HL-60/S4 treated with phorbol 12-myristate 13-acetate at 8.2 ng/mL for 4 days and 3 days (cell line): Measurements from ENCODE around the gene PLXDC2.

ENCODE experiments used
- in situ Hi-C: fragments of 300-500 bp; cut with MboI; formaldehyde crosslinking; loops from 2 replicates; pipeline ENCODE4 v1.15.0; 2022; ENCODE audit warnings: low sequenced_read_pairs

The PLXDC2 gene

DNA sequence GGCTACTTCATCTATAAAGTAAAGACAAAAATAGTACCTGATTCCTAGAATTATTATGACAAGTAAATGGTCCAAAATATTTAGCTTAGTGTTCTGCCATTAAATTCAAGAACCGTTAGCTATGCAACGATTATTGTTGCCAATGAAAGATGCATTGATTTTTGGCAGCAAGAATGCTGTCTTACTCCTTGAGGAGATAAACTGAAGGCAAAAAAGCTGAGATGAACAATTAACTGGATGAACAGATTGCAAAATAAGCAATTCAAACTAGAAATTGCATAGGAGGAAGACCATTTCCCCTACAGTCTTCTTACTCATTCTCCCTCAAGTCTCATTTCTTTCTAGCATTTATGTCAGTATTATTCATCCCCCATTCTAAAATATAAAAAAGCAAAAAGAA is 484.5 kb downstream of the PLXDC2 start:
- in situ Hi-C loops: no loop called here

DNA sequence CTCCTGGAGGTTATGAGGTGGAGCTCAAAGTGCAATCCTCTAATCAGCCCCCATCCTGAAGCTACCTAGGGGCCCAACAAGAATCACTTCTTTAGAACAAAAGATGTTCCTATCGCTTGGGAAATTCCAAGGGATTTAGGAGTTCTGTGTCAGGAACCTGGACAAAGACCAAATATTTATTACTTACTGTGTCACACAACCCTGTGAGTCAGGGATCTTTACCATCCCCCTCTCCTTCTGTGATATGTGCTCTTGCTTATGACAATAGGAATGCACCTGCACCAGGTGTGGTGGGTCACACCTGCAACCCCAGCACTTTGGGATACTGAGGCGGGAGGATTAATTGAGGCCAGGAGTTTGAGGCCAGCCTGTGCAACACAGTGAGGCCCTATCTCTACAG is 485.8 kb downstream of the PLXDC2 start:
- in situ Hi-C loops: no loop called here

DNA sequence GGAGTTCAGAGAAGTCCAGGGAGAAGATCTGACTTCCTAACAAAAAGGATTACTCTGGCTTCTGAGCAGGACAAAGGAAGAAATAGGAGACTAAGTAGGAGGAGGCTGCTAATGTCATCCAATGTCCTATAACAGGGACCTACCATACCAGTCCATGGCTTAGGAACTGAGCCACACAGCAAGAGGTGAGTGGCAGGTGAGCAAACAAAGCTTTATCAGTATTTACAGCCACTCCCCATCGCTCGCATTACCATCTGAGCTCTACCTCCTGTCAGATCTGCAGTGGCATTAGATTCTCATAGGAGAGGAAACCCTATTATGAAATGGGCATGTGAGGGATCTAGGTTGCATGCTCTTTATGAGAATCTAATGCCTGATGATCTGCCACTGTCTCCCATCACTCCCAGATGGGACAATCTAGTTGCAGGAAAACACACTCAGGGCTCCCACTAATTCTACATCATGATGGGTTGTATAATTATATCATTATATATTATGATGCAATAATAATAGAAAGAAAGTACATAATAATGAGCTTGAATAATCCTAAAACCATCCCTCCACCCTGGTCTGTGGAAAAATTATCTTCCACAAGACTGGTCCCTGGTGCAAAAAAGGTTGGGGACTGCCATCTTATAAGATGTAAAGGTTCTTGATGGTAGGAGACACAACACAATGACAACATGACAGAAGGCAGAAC is 487.4 kb downstream of the PLXDC2 start:
- in situ Hi-C loops: no loop called here

DNA sequence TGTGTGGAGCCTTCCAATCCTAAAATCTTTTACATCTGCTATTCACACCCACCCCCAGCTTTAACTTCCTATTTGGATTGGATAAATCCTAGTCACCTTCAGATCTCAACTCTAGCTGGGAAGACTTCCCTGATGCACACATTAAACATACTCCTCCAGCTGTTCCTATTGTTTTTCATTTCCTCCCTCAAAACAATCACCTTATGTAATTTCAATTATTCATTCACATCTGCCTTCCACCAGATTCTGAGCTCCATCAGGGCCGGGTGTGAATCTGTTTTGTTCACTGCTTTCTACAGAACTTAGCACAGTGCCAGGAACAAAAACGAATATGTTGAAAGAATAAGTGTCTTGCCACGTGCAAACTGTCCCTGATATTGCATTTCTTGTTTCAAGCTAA is 497.4 kb downstream of the PLXDC2 start:
- in situ Hi-C loops: no loop called here

DNA sequence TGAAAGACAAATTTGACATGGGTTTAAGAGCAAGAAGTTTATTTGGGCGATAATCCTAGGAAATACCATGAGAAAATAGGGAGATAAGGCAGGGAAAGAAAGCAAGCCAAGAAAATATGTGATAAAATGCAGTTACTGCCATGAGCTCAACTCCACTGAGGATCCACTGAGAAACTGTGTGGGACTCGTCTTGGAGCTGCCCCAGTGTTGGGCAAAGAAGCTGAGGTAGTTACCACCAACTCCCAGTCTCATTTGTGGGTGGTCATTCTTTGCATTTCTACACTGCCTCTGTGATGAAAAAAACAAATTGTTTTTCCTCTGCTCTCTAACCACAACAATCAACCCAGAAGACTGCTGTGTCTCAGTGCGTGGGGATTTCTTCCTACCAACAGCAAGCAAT is 498.2 kb downstream of the PLXDC2 start:
- in situ Hi-C loops: no loop called here

DNA sequence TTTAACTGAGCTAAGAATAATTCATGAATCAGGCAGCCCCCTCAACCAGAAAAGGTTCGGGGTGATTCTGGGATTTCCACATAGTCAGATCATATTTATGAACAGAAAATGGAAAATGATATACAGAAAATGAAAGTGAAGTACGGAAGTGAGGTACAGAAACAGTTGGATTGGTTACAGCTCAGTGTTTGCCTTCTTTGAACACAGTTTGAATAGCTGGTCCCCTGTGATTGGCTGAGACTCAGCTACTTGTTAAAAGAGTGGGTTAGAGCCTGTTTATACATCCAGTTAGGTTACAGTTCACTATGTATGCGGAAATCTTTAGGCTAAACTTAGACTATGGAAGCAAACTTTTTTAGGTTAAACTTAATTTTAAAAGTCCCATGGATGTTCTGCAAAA is 511.7 kb downstream of the PLXDC2 start:
- in situ Hi-C loops: no loop called here

DNA sequence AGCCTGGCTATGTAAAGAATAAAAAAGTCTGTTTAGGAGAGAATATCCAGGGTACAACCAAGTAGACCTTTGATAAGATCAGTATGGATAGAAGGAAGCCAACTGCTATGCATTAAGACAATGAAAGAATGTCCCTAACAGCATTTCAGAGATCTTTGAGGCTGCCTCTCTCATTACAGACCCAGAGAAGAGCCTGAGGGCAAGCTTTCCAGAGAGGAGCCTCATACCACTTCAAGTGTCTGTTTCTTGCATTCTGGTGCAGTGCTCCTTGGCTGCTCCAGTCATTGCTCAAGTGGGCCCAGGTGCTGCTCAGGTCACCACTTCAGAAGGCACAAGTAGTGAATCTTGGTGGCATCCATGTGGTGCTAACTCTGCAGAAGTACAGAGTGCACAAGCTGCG is 514.0 kb downstream of the PLXDC2 start:
- in situ Hi-C loops: no loop called here

DNA sequence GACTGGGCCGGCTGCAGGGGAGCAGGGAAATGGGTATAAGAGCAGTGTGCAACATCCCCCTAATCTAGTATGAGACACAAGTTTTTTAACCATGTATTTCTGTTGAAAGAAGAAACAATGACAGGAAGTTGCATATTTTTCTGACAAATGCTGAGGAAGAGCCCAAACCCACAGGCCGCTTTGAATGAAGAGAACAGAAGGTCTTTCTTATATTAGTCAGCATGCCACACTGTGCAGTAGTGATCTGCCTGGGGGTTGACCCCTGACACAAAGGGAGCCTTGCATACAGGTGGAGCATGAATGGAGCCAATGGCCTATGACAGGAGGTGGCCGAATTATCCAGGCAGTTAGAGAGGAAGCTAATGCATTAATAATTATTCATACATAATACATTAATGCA is 518.3 kb downstream of the PLXDC2 start:
- in situ Hi-C loops: no loop called here
